GM12865 (cell line): Measurements from ENCODE around the gene FOCAD.

Source experiments
- DNase-seq: peaks from one replicate; pipeline ENCODE4 v3.0.0; 2010; ENCODE audit warnings: low read depth
- H3K4me3 ChIP-seq: 2 replicates; pipeline ENCODE4 v1.5.1; 2011; ENCODE audit warnings: mild to moderate bottlenecking, low read depth, low read length, control low read depth
- CTCF ChIP-seq: IDR thresholded peaks from 2 replicates; pipeline ENCODE4 v1.5.1; 2011; ENCODE audit warnings: low read length, control low read depth, low read depth, inconsistent platforms; ENCODE audit not compliant: insufficient read depth; ENCODE audit errors: missing control alignments

The FOCAD gene

DNA sequence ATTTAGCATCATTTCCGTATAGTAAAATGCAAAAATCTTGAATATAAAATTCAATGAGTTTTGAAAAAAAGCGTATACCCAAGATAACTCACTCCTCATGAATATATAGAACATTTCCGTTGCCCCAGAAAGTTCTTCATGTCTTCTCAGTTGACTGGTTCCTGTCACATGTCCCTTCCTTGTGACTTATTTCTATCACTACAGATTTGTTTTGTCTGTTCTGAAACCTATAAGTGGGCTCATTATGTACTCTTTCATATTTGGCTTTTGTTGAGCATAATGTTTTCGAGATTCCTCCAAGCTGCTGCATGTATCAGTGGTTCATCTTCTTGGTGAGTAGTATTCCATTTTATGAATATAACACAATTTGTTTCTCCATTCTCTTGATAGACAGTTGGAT is 358.4 kb downstream of the FOCAD start:
- no peak overlapping the region for H3K4me3 ChIP-seq
- TF ChIP-seq CTCF: no peak
- DNase-seq: peak; percentile 15

DNA sequence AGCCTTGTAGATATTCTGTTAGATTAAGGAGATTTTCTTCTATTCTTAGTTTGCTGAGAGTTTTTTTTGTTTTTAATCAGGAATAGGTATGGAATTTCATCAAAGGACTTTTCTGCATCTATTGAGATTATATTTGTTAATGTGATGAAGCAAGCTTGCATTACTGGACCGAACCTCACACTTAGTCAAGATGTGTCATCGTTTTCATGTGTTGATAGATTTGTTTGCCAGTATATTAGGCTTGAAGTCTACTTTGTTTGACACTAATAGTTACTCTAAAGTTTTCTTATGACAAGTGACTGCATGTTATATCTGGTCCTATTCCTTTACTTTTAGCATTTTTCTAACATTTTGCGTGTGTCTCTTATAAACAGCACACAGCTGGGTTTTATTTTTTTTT is 359.8 kb downstream of the FOCAD start:
- no peak overlapping the region for H3K4me3 ChIP-seq
- TF ChIP-seq CTCF: no peak
- DNase-seq: no peak
